ENCODE data around the gene CALHM5.
"Not testable (repeated sequence)": the region's sequence is repeated elsewhere in the genome, so short reads cannot be mapped to it uniquely, and the experiment has no call there.

Gene CALHM5

GRCh38 chr6:116511424-116512110 is at the start of gene CALHM5:
Gene CALHM5, plus strand, starts transcription at chr6:116511639. Its CDS starts 58 bp downstream, at chr6:116511697.
- DNase-seq = no peak

- DNase-seq = peak; percentile 46
Measured at GRCh38 chr6:116461932-116462885, 49.2 kb upstream of the CALHM5 start.

- DNase-seq = no peak
Measured at GRCh38 chr6:116463301-116463700, 48.1 kb upstream of the CALHM5 start.

GRCh38 chr6:116465246-116465645 is 46.2 kb upstream of the CALHM5 start:
- DNase-seq = peak; percentile 73

- DNase-seq = no peak
Measured at GRCh38 chr6:116467096-116467495, 44.3 kb upstream of the CALHM5 start.

GRCh38 chr6:116467514-116467913 is 43.9 kb upstream of the CALHM5 start:
- DNase-seq = no peak

- no peak for DNase-seq
Measured at GRCh38 chr6:116468293-116468692, 43.1 kb upstream of the CALHM5 start.

GRCh38 chr6:116471531-116471930 is 39.9 kb upstream of the CALHM5 start:
- no peak for DNase-seq

- DNase-seq = no peak
Measured at GRCh38 chr6:116472706-116473105, 38.7 kb upstream of the CALHM5 start.

- DNase-seq = peak; percentile 37
Measured at GRCh38 chr6:116475141-116475540, 36.3 kb upstream of the CALHM5 start.

- peak; percentile 63 for DNase-seq
Measured at GRCh38 chr6:116476002-116476678, 35.3 kb upstream of the CALHM5 start.

GRCh38 chr6:116482780-116483179 is 28.7 kb upstream of the CALHM5 start:
- no peak for DNase-seq

GRCh38 chr6:116483616-116484015 is 27.8 kb upstream of the CALHM5 start:
- no peak for DNase-seq

GRCh38 chr6:116485559-116486184 is 25.8 kb upstream of the CALHM5 start:
- DNase-seq = no peak

- no peak for DNase-seq
Measured at GRCh38 chr6:116491610-116492330, 19.7 kb upstream of the CALHM5 start.

- DNase-seq = no peak
Measured at GRCh38 chr6:116492331-116493067, 18.9 kb upstream of the CALHM5 start.

GRCh38 chr6:116495161-116495560 is 16.3 kb upstream of the CALHM5 start:
- DNase-seq = not testable (repeated sequence)

GRCh38 chr6:116497113-116497676 is 14.2 kb upstream of the CALHM5 start:
- no peak for DNase-seq

GRCh38 chr6:116500969-116501433 is 10.4 kb upstream of the CALHM5 start:
- no peak for DNase-seq

- no peak for DNase-seq
Measured at GRCh38 chr6:116507324-116507723, 4.1 kb upstream of the CALHM5 start.

GRCh38 chr6:116508527-116508926 is 2.9 kb upstream of the CALHM5 start:
- DNase-seq = no peak
